Measurements from ENCODE around the gene PRICKLE4. TPM values are rescaled to one million over a fixed set of nuclear protein-coding genes. Genes with fewer than 3 reads are reported as not detected.

PRICKLE4 gene
- total RNA-seq, 1 experiment from 2014 or later, result 2.9 TPM

GRCh38 chr6:41740366-41741162 is 40.0 kb upstream of the PRICKLE4 start:
- H3K9ac ChIP-seq (ENCODE audit: low read length), result no peak overlapping the region

More at GRCh38 chr6:41740366-41741162, 40.0 kb upstream of the PRICKLE4 start:
- RAD21 ChIA-PET (ENCODE audit: low non-redundant PET in 1 of 2, low total read pairs in 2 of 2, uncharacterized antibody in 2 of 2, unreplicated experiment in 2 of 2), result no interaction called here
- peaks cover 10 to 27% of the 10 kb centered on the region in 2 experiments for H3K4me1 ChIP-seq (ENCODE audit: control insufficient read depth in 1 of 2, insufficient read depth in 2 of 2, low read length in 2 of 2)
- BruUV-seq (replicated peaks), result no TSS peak
- no peaks in the 10 kb centered on the region for H4K20me1 ChIP-seq (ENCODE audit: insufficient read depth)
- ATAC-seq (no peak), DNase-seq (ENCODE audit: low read depth, low spot score) (no peak)
- no peaks in the 10 kb centered on the region for H3K36me3 ChIP-seq (ENCODE audit: control insufficient read depth in 1 of 2, insufficient read depth in 2 of 2, low read length in 2 of 2)
- H3K4me2 ChIP-seq (ENCODE audit: low read length), result no peak overlapping the region
- H3K4me3 ChIP-seq (replicated peaks in 1 of 2; ENCODE audit: low read depth in 1 of 2, low read length in 2 of 2), result no peak overlapping the region
- intact Hi-C loops (cut with micrococcal nuclease), result no loop called here
- H3K27ac ChIP-seq (ENCODE audit: low read depth, low read length), result no peak overlapping the region
- no peaks in the 10 kb centered on the region for H3K9me2 ChIP-seq (ENCODE audit: insufficient read depth)
- H3K27me3 ChIP-seq (ENCODE audit: insufficient read depth, low read length), result no peaks in the 10 kb centered on the region
- H3K9me3 ChIP-seq (ENCODE audit: control insufficient read depth in 1 of 2, insufficient read depth in 1 of 2, low read depth in 1 of 2, low read length in 2 of 2), result no peaks in the 10 kb centered on the region
- H2AFZ ChIP-seq (ENCODE audit: low read depth, low read length, poor library complexity, severe bottlenecking), result no peak overlapping the region
- CTCF ChIA-PET, result no interaction called here
- H3K79me2 ChIP-seq (ENCODE audit: insufficient read depth, low read length), result no peaks in the 10 kb centered on the region
- TF ChIP-seq ZFX (IDR thresholded peaks at IDR 0.05), result no peak
- TF ChIP-seq POLR2A (IDR thresholded peaks at IDR 0.05; ENCODE audit: borderline replicate concordance, extremely low read depth, insufficient read depth, insufficient read length), result no peak
- no peak for TF ChIP-seq CTCF (IDR thresholded peaks at IDR 0.05 in 2 of 3, conservative IDR thresholded peaks at IDR 0.05 in 1 of 3; ENCODE audit: borderline replicate concordance in 1 of 3, insufficient read depth in 1 of 3, low read depth in 2 of 3, low read length in 2 of 3)
- POLR2A ChIA-PET, result no interaction called here

All from HCT116 (cell line).